H1 (cell line): ENCODE measurements around the gene TAX1BP1. TPM values are rescaled to one million over a fixed set of nuclear protein-coding genes. Genes with fewer than 3 reads are reported as not detected.

ENCODE experiments used
- CTCF ChIA-PET: fragments of 300-600 bp; sonication (Branson Sonifier 250); formaldehyde crosslinking; loops from one replicate; lab custom pipeline; 2021; ENCODE audit not compliant: partially characterized antibody; lab: Charles Lee
- POLR2A ChIA-PET: fragments of 300-600 bp; sonication (Branson Sonifier 250); formaldehyde crosslinking; loops from one replicate; lab custom pipeline; 2021; ENCODE audit warnings: inconsistent platforms; ENCODE audit not compliant: partially characterized antibody; lab: Charles Lee
- DNase-seq, 2 experiments: peaks; one replicate each; pipeline versions ENCODE4 v3.0.0 to v3.0.0-alpha.2; 2010 to 2022; ENCODE audit warnings: low spot score in 2 of 2, low read depth in 1 of 2, mixed read lengths in 1 of 2
- FAIRE-seq: peaks from 2 replicates; lab custom pipeline; 2011; peaks lifted over from hg19 to GRCh38; lab: Jason Lieb, UNC
- H2AFZ ChIP-seq: 2 replicates; pipeline ENCODE4 v1.8.1; 2012; ENCODE audit warnings: low read length, inconsistent platforms
- H2AK5ac ChIP-seq: 2 replicates; pipeline ENCODE4 v1.6.1; 2013; ENCODE audit warnings: low read depth, low read length
- H2BK120ac ChIP-seq: replicated peaks from 2 replicates; pipeline ENCODE3; 2013; ENCODE audit warnings: low read depth, low read length, inconsistent platforms
- H2BK12ac ChIP-seq: 2 replicates; pipeline ENCODE4 v1.6.1; 2013; ENCODE audit warnings: low read depth, low read length
- H2BK15ac ChIP-seq: 2 replicates; pipeline ENCODE4 v1.6.1; 2013; ENCODE audit warnings: low read length
- H2BK20ac ChIP-seq: 2 replicates; pipeline ENCODE4 v1.6.1; 2013; ENCODE audit warnings: low read length
- H2BK5ac ChIP-seq: 2 replicates; pipeline ENCODE4 v1.6.1; 2013; ENCODE audit warnings: low read depth, low read length
- H3K14ac ChIP-seq: 2 replicates; pipeline ENCODE4 v1.6.1; 2013; ENCODE audit warnings: inconsistent platforms; ENCODE audit not compliant: insufficient read length
- H3K18ac ChIP-seq: 2 replicates; pipeline ENCODE4 v1.6.1; 2013; ENCODE audit warnings: low read length; ENCODE audit errors: extremely low read depth
- H3K23ac ChIP-seq: 2 replicates; pipeline ENCODE4 v1.6.1; 2013; ENCODE audit warnings: inconsistent platforms; ENCODE audit not compliant: insufficient read length
- H3K23me2 ChIP-seq: 2 replicates; pipeline ENCODE4 v1.6.1; 2013; ENCODE audit warnings: low read depth, low read length
- H3K27ac ChIP-seq: 2 replicates; pipeline ENCODE4 v1.6.1; 2011; ENCODE audit warnings: low read depth, low read length, inconsistent platforms
- H3K27me3 ChIP-seq, 4 experiments: replicated peaks in 1 of 4; 1 replicate in 1 of 4; 2 replicates in 3 of 4; pipeline versions ENCODE4 v1.6.1 to v1.8.1; 2011 to 2013; ENCODE audit warnings: low read length in 3 of 4, mild to moderate bottlenecking in 3 of 4, inconsistent platforms in 2 of 4, mixed read lengths in 2 of 4, moderate library complexity in 1 of 4; ENCODE audit not compliant: control insufficient read depth in 3 of 4, insufficient read depth in 3 of 4; ENCODE audit errors: extremely low read depth in 1 of 4
- H3K36me3 ChIP-seq, 4 experiments: 2 replicates each; pipeline versions ENCODE4 v1.6.1 to v1.8.1; 2011 to 2013; ENCODE audit warnings: mild to moderate bottlenecking in 4 of 4, low read length in 3 of 4, moderate library complexity in 2 of 4, control low read depth in 1 of 4, inconsistent platforms in 1 of 4; ENCODE audit not compliant: insufficient read depth in 4 of 4, control insufficient read depth in 2 of 4
- H3K4ac ChIP-seq: replicated peaks from 2 replicates; pipeline ENCODE3; 2013; ENCODE audit warnings: low read length, low read depth, mixed read lengths, inconsistent platforms; ENCODE audit not compliant: insufficient read length
- H3K4me1 ChIP-seq, 4 experiments: replicated peaks in 1 of 4; 1 replicate in 1 of 4; 2 replicates in 3 of 4; pipeline versions ENCODE4 v1.6.1 to v1.8.1; 2011 to 2013; ENCODE audit warnings: low read length in 3 of 4, inconsistent platforms in 2 of 4, mixed read lengths in 1 of 4; ENCODE audit not compliant: insufficient read depth in 4 of 4, control insufficient read depth in 3 of 4
- H3K4me2 ChIP-seq, 2 experiments: 2 replicates each; pipeline versions ENCODE4 v1.6.1 to v1.8.1; 2011 to 2013; ENCODE audit warnings: low read depth in 2 of 2, low read length in 2 of 2, control low read depth in 1 of 2, inconsistent platforms in 1 of 2, mild to moderate bottlenecking in 1 of 2; ENCODE audit not compliant: insufficient read depth in 1 of 2
- H3K4me3 ChIP-seq, 4 experiments: fragments of 200-600, 300-600 bp in 1 of 4; sonication (generic), shearing (Covaris generic), sonication (Bioruptor Twin) in 1 of 4; 2 replicates each; pipeline versions ENCODE4 v1.5.1 to v1.8.1; 2011 to 2016; ENCODE audit warnings: low read length in 4 of 4, low read depth in 3 of 4, control low read depth in 2 of 4, inconsistent platforms in 2 of 4, mild to moderate bottlenecking in 2 of 4, mixed read lengths in 1 of 4, moderate library complexity in 1 of 4; ENCODE audit not compliant: insufficient read depth in 2 of 4; ENCODE audit errors: extremely low read depth in 1 of 4
- H3K56ac ChIP-seq: replicated peaks from 2 replicates; pipeline ENCODE3; 2013; ENCODE audit warnings: low read depth, mild to moderate bottlenecking, mixed read lengths, low read length, inconsistent platforms; ENCODE audit not compliant: insufficient read length
- H3K79me1 ChIP-seq: 2 replicates; pipeline ENCODE4 v1.6.1; 2013; ENCODE audit warnings: low read depth, low read length, control low read depth
- H3K79me2 ChIP-seq, 2 experiments: 2 replicates each; pipeline versions ENCODE4 v1.6.1 to v1.8.1; 2012 to 2013; ENCODE audit warnings: low read length in 2 of 2, mild to moderate bottlenecking in 2 of 2, inconsistent platforms in 1 of 2; ENCODE audit not compliant: insufficient read depth in 2 of 2, control insufficient read depth in 1 of 2
- H3K9ac ChIP-seq, 4 experiments: replicated peaks in 1 of 4; 1 replicate in 1 of 4; 2 replicates in 3 of 4; pipeline versions ENCODE4 v1.6.1 to v1.8.1; 2011 to 2013; ENCODE audit warnings: low read depth in 3 of 4, low read length in 3 of 4, control low read depth in 2 of 4, mild to moderate bottlenecking in 2 of 4, moderate library complexity in 2 of 4, inconsistent platforms in 1 of 4; ENCODE audit errors: extremely low read depth in 1 of 4
- H3K9me3 ChIP-seq, 2 experiments: 2 replicates each; pipeline versions ENCODE4 v1.6.1 to v1.8.1; 2012 to 2013; ENCODE audit warnings: mild to moderate bottlenecking in 2 of 2, moderate library complexity in 2 of 2, control low read depth in 1 of 2, inconsistent platforms in 1 of 2, low read depth in 1 of 2, low read length in 1 of 2, mixed read lengths in 1 of 2; ENCODE audit not compliant: insufficient read depth in 2 of 2
- H4K20me1 ChIP-seq, 2 experiments: replicated peaks in 1 of 2; 2 replicates each; pipeline versions ENCODE3 to v1.8.1; 2011 to 2013; ENCODE audit warnings: inconsistent platforms in 2 of 2, low read length in 2 of 2, mild to moderate bottlenecking in 1 of 2; ENCODE audit not compliant: insufficient read depth in 2 of 2, control insufficient read depth in 1 of 2
- H4K5ac ChIP-seq: 2 replicates; pipeline ENCODE4 v1.6.1; 2013; ENCODE audit warnings: low read length, low read depth, mixed read lengths, inconsistent platforms; ENCODE audit not compliant: insufficient read length
- H4K8ac ChIP-seq: 2 replicates; pipeline ENCODE4 v1.8.0; 2013; ENCODE audit warnings: mild to moderate bottlenecking, moderate library complexity, low read length, inconsistent platforms; ENCODE audit not compliant: insufficient read depth; ENCODE audit errors: extremely low read depth
- H4K91ac ChIP-seq: replicated peaks from 2 replicates; pipeline ENCODE3; 2013; ENCODE audit warnings: low read length, mixed read lengths, inconsistent platforms; ENCODE audit not compliant: insufficient read length
- ATF2 ChIP-seq: IDR thresholded peaks from 2 replicates; pipeline ENCODE4 v1.6.1; 2012; ENCODE audit warnings: low read length, inconsistent platforms
- ATF3 ChIP-seq: IDR thresholded peaks from 2 replicates; pipeline ENCODE4 v1.6.1; 2011; ENCODE audit warnings: low read depth, mild to moderate bottlenecking, low read length; ENCODE audit not compliant: insufficient read depth
- CHD1 ChIP-seq: IDR thresholded peaks from 2 replicates; pipeline ENCODE4 v1.6.1; 2012; ENCODE audit warnings: low read depth, low read length, improper control_type of control experiment
- RFX5 ChIP-seq: IDR thresholded peaks from 2 replicates; pipeline ENCODE4 v1.6.1; 2011; ENCODE audit warnings: low read depth, low read length, improper control_type of control experiment, borderline replicate concordance
- ZNF274 ChIP-seq: IDR thresholded peaks from 2 replicates; pipeline ENCODE4 v1.7.0; 2012; ENCODE audit warnings: low read length, borderline replicate concordance; ENCODE audit errors: extremely low read depth
- WGBS, 2 experiments: shearing (Covaris generic) in 1 of 2; methylation state at CpG; one replicate each; pipeline versions ENCODE4 v1.1.6 to v1.1.7; 2013 to 2015; ENCODE audit warnings: low lambda C conversion rate in 2 of 2, mixed read lengths in 2 of 2, inconsistent platforms in 1 of 2, low coverage in 1 of 2, missing lambda C conversion rate in 1 of 2; ENCODE audit not compliant: insufficient replicate concordance in 2 of 2, insufficient coverage in 1 of 2, insufficient read length in 1 of 2; ENCODE audit errors: extremely low coverage in 1 of 2, missing lambda C conversion rate in 1 of 2; 5-methylcytosine and 5-hydroxymethylcytosine counted together
- polyA plus RNA-seq, 7 experiments: library from polyadenylated mRNA; depleted of rRNA in 3 of 7; stranded (reverse) in 5 of 7; unstranded in 2 of 7; fragments of >200 nt in 5 of 7; fragments of 200-250 nt in 2 of 7; gene quantifications; 1 replicate in 5 of 7; 2 replicates in 1 of 7; 4 replicates in 1 of 7; pipeline versions ENCODE4 v1.2.1 to v1.2.3, GENCODE V29; 2011 to 2013; ENCODE audit warnings: missing spikeins in 2 of 7, mixed read lengths in 2 of 7
- total RNA-seq: library from RNA; stranded (reverse); fragmentation: NEBNext Ultra II Directional; extraction: Animal tissue kit (Norgen Biotek cat#: 25700); gene quantifications from 2 replicates; pipeline ENCODE4 v1.2.1, GENCODE V29; 2021

The TAX1BP1 gene
- total and polyA plus RNA-seq, 2 of the 8 experiments (the other 6 are each of a cell fraction or from before 2014, with no cell fraction given), result 56.0 to 62.7 TPM

- WGBS, 2 experiments, result 80% methylated on average over 4 of the region's 4 CpGs; no CpG with 5 or more reads in 1 of the 2 experiments
- Histone ChIP-seq H3K14ac (no peak overlapping the region), H3K79me1 (no peaks in the 10 kb centered on the region), H3K4ac (no peak overlapping the region), H3K56ac (no peak overlapping the region), H2BK5ac (no peak overlapping the region), H3K23ac (no peak overlapping the region), H2BK20ac (no peak overlapping the region), H2BK12ac (no peak overlapping the region), H3K23me2 (no peaks in the 10 kb centered on the region), H3K36me3 (peaks cover 0 to 6% (median 1%) of the 10 kb centered on the region in 4 experiments; a peak in 2 of 8 replicates), H3K4me2 (no peak overlapping the region), H4K5ac (no peak overlapping the region), H3K4me3 (no peak overlapping the region), H2BK15ac (no peak overlapping the region), H3K4me1 (no peaks in the 10 kb centered on the region), H4K91ac (no peak overlapping the region), H2AFZ (no peak overlapping the region), H2BK120ac (no peak overlapping the region), H4K8ac (no peak overlapping the region), H3K27ac (no peak overlapping the region), H2AK5ac (no peak overlapping the region), H3K27me3 (no peaks in the 10 kb centered on the region), H3K9ac (no peak overlapping the region), H3K79me2 (no peaks in the 10 kb centered on the region), H4K20me1 (no peaks in the 10 kb centered on the region), H3K9me3 (no peaks in the 10 kb centered on the region), H3K18ac (no peak overlapping the region)
- no peak for TF ChIP-seq ZNF274
- TF ChIP-seq ATF3, result no peak
- no peak for TF ChIP-seq RFX5
- TF ChIP-seq CHD1, result no peak
- no peak for TF ChIP-seq ATF2
- no peak for DNase-seq
- CTCF ChIA-PET, result no interaction called here
- no peak for FAIRE-seq
- POLR2A ChIA-PET, result no interaction called here
Measured at GRCh38 chr7:27810186-27810585, 70.2 kb downstream of the TAX1BP1 start.
